Neural crest cell (in vitro differentiated cells): ENCODE results near the gene ZNF469. TPM values are rescaled to one million over a fixed set of nuclear protein-coding genes. Genes with fewer than 3 reads are reported as not detected.

Source experiments
- DNase-seq: peaks from one replicate; pipeline ENCODE4 v3.0.0; 2021; ENCODE audit warnings: low read depth, mixed read lengths, low spot score
- H3K27ac Mint-ChIP-seq: one replicate; pipeline ENCODE4 v1.8.0; 2021; ENCODE audit warnings: mild to moderate bottlenecking, mixed read lengths; ENCODE audit not compliant: unreplicated experiment
- H3K27me3 Mint-ChIP-seq: 2 replicates; pipeline ENCODE4 v1.8.0; 2021; ENCODE audit warnings: low read depth, mild to moderate bottlenecking, mixed read lengths
- H3K36me3 Mint-ChIP-seq: 2 replicates; pipeline ENCODE4 v1.8.0; 2021; ENCODE audit warnings: low read depth, mild to moderate bottlenecking, mixed read lengths
- H3K4me1 Mint-ChIP-seq: 2 replicates; pipeline ENCODE4 v1.8.0; 2021; ENCODE audit warnings: mixed read lengths
- H3K4me3 Mint-ChIP-seq: one replicate; pipeline ENCODE4 v1.8.0; 2021; ENCODE audit warnings: mild to moderate bottlenecking, mixed read lengths
- H3K9me3 Mint-ChIP-seq: 2 replicates; pipeline ENCODE4 v1.8.0; 2021; ENCODE audit warnings: mixed read lengths
- CTCF ChIP-seq: fragments of 200-600 bp; sonication (generic); conservative IDR thresholded peaks from 2 replicates; pipeline ENCODE4 v1.5.0; 2021; ENCODE audit warnings: antibody characterized with exemption, mild to moderate bottlenecking
- total RNA-seq: library from RNA; stranded (reverse); gene quantifications from 2 replicates; pipeline ENCODE4 v1.2.1, GENCODE V29; 2021

Gene ZNF469
- total RNA-seq, 1 donor from 2014 or later = 0.58 TPM

DNA sequence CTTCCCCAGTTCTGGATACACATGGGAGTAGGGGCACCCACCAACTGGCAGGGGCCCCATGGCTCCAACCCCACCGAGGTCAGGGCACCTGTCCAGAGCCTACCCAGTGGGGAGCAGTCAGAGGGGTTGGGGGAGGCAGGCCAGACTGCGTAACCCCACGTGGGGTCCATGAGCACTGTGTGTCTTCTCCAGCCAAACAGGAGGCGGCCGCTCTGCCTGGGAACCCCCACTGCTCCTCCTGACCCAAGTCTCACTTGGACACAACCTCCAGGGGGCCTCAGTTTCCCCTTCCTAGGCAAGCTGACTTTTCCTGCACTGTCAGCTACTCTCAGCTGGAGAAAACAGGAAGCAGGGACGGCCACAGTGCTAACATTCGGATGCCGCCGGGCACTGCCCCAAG, 7.5 kb downstream of the ZNF469 start:
- H3K4me3 Mint-ChIP-seq = no peak overlapping the region
- H3K27ac Mint-ChIP-seq = no peak overlapping the region
- no peaks in the 10 kb centered on the region for H3K36me3 Mint-ChIP-seq
- no peak for DNase-seq
- H3K9me3 Mint-ChIP-seq = no peaks in the 10 kb centered on the region
- H3K27me3 Mint-ChIP-seq = peaks cover 14% of the 10 kb centered on the region
- H3K4me1 Mint-ChIP-seq = no peaks in the 10 kb centered on the region
- no peak for TF ChIP-seq CTCF

DNA sequence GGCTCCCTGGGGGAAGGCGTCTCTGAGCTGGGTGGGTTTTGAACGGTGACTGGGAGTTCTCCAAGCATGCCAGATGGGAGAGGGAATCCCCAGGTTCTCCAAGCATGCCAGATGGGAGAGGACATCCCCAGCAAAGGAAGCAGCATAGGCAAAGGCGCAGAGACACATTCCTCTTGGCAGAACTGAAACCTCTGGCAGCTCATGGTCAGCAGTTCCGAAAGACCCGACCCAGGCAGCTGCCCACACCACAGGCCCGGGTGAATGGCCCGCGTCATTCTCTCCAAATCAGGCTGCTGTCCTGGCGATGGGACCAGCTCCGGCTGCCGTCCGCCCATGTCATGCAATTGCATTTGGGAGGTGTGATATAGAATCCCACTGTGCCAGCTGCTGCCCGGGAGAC, 8.0 kb downstream of the ZNF469 start:
- Mint-ChIP-seq H3K27ac (peak overlapping the region; percentile 43), H3K27me3 (peaks cover 12% of the 10 kb centered on the region), H3K4me1 (no peaks in the 10 kb centered on the region), H3K4me3 (no peak overlapping the region), H3K9me3 (no peaks in the 10 kb centered on the region), H3K36me3 (no peaks in the 10 kb centered on the region)
- TF ChIP-seq CTCF = no peak
- no peak for DNase-seq

DNA sequence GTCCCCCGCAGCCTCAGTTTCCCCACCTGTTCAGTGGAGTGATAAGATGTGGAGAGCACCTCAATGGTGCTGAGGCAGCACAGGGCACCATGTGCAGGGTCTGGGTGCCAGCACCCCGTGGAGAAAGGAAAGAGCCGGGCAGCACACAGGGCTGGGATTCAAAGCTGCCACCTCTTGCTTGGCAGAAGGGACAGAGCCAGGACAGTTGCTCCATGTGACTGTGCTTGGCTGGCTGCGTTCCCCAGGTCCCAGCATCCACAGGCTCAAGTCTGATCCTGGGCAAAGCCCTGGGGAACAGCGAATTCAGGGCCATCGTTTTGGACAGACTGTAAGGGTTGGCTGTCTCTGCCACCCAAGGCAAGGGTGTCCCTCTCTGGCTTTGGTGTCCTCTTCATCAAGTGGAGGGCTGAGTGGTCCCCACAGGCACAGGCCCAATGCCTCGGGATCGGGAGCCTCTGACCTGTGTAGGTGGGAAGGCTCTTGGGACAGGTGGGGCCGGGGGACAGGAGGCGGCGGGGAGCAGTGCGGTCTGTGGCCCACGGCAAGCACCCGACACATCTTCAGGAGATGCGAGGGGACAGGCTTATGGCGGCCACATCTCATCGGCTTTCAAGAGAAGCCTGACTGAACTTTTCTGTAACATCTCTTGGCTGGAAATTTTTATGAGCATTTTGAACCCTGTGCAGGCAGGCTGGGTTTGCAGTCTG, 8.5 kb downstream of the ZNF469 start:
- H3K36me3 Mint-ChIP-seq = no peaks in the 10 kb centered on the region

GRCh38 chr16:88392111-88392510, 9.4 kb downstream of the ZNF469 start:
- H3K9me3 Mint-ChIP-seq = no peaks in the 10 kb centered on the region
- H3K4me3 Mint-ChIP-seq = no peak overlapping the region
- H3K4me1 Mint-ChIP-seq = no peaks in the 10 kb centered on the region
- H3K27ac Mint-ChIP-seq = no peak overlapping the region
- H3K27me3 Mint-ChIP-seq = peaks cover 6% of the 10 kb centered on the region
- no peaks in the 10 kb centered on the region for H3K36me3 Mint-ChIP-seq
- no peak for TF ChIP-seq CTCF
- no peak for DNase-seq

More for the DNA sequence above, 8.5 kb downstream of the ZNF469 start:
- no peak overlapping the region for H3K4me3 Mint-ChIP-seq
- TF ChIP-seq CTCF = no peak
- peaks cover 8% of the 10 kb centered on the region for H3K27me3 Mint-ChIP-seq
- H3K9me3 Mint-ChIP-seq = no peaks in the 10 kb centered on the region
- H3K4me1 Mint-ChIP-seq = no peaks in the 10 kb centered on the region
- no peak for DNase-seq
- peak overlapping the region; percentile 43 for H3K27ac Mint-ChIP-seq

- Mint-ChIP-seq H3K36me3 (no peaks in the 10 kb centered on the region), H3K9me3 (no peaks in the 10 kb centered on the region), H3K27me3 (peaks cover 6% of the 10 kb centered on the region), H3K4me3 (no peak overlapping the region), H3K4me1 (no peaks in the 10 kb centered on the region), H3K27ac (peak overlapping the region; percentile 85)
- TF ChIP-seq CTCF = no peak
- no peak for DNase-seq
These were observed 9.9 kb downstream of the ZNF469 start for GRCh38 chr16:88392616-88393015.
